HEK293T (cell line): Measurements from ENCODE around the gene HYDIN.
"Not testable (repeated sequence)": the region's sequence is repeated elsewhere in the genome, so short reads cannot be mapped to it uniquely, and the experiment has no call there.

Source experiments
- ELF4 ChIP-seq: fragments of 450-650 bp; IDR thresholded peaks from 2 replicates; pipeline ENCODE4 v1.6.1; 2017; ENCODE audit warnings: antibody characterized with exemption
- ZNF384 ChIP-seq: fragments of 450-650 bp; IDR thresholded peaks from 2 replicates; pipeline ENCODE4 v1.6.1; 2016

DNA sequence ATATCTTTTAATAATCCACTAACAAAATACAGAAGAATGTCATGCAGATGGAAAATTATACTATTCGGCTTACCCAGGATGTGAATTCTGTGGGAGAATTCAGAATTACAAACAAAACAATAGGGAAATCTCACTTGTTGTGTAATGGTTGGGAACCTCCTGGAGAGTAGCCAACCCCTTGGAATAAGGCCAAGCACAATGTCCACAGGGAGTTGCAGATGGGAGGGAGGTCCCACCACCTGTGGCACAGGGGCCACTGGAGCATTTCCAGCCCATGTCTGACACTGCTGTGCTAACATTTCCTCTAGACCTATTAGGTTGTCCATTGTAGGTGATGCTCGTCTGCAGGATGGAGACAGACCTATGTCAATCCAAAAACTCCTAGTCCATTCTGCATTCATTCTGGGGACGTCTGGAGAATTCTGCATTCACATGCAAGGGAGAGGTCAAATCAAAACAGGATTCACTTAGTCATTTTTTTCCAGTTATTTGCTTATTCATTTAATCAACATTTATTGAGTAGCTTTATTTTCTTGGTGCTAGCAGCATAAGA, 120.8 kb downstream of the HYDIN start:
- TF ChIP-seq ELF4, ZNF384: not testable (repeated sequence)
